DMS 273 (cell line): ENCODE data around the gene CFHR4.
"Not testable (repeated sequence)": the region's sequence is repeated elsewhere in the genome, so short reads cannot be mapped to it uniquely, and the experiment has no call there.

Experiments used
- DNase-seq: peaks from one replicate; lab custom pipeline; 2025; ENCODE audit not compliant: unreplicated experiment; lab: John Stamatoyannopoulos, UW

CFHR4 gene

GRCh38 chr1:196887515-196888239 lies at the start of gene CFHR4:
Gene CFHR4 (plus strand): TSS chr1:196888052. CDS start chr1:196888151, 99 bp downstream.
- no peak for DNase-seq

GRCh38 chr1:196849613-196850492 lies 38.0 kb upstream of the CFHR4 start:
- not testable (repeated sequence) for DNase-seq

GRCh38 chr1:196856053-196856452 lies 31.8 kb upstream of the CFHR4 start:
- no peak for DNase-seq

GRCh38 chr1:196857188-196857587 lies 30.7 kb upstream of the CFHR4 start:
- DNase-seq: no peak

- DNase-seq: no peak
Measured at GRCh38 chr1:196858811-196859210, 29.0 kb upstream of the CFHR4 start.

- no peak for DNase-seq
Measured at GRCh38 chr1:196860323-196860884, 27.4 kb upstream of the CFHR4 start.

GRCh38 chr1:196861429-196861828 lies 26.4 kb upstream of the CFHR4 start:
- DNase-seq: no peak

- DNase-seq: no peak
Measured at GRCh38 chr1:196866974-196867373, 20.9 kb upstream of the CFHR4 start.

- no peak for DNase-seq
Measured at GRCh38 chr1:196873385-196873784, 14.5 kb upstream of the CFHR4 start.

- DNase-seq: no peak
Measured at GRCh38 chr1:196875935-196876334, 11.9 kb upstream of the CFHR4 start.

GRCh38 chr1:196877964-196878363 lies 9.9 kb upstream of the CFHR4 start:
- DNase-seq: no peak

GRCh38 chr1:196886560-196886959 lies 1.3 kb upstream of the CFHR4 start:
- DNase-seq: not testable (repeated sequence)

GRCh38 chr1:196890668-196891067 lies 2.8 kb downstream of the CFHR4 start:
- DNase-seq: no peak

GRCh38 chr1:196891251-196891650 lies 3.4 kb downstream of the CFHR4 start:
- no peak for DNase-seq

- no peak for DNase-seq
Measured at GRCh38 chr1:196896355-196896754, 8.5 kb downstream of the CFHR4 start.

GRCh38 chr1:196897158-196897828 lies 9.4 kb downstream of the CFHR4 start:
- DNase-seq: no peak

- peak; percentile 22 for DNase-seq
Measured at GRCh38 chr1:196902344-196902743, 14.5 kb downstream of the CFHR4 start.

GRCh38 chr1:196910215-196910614 lies 22.4 kb downstream of the CFHR4 start:
- peak; percentile 27 for DNase-seq

GRCh38 chr1:196912283-196912682 lies 24.4 kb downstream of the CFHR4 start:
- DNase-seq: not testable (repeated sequence)

GRCh38 chr1:196926839-196927238 lies 39.0 kb downstream of the CFHR4 start:
- DNase-seq: not testable (repeated sequence)

GRCh38 chr1:196932853-196933252 lies 45.0 kb downstream of the CFHR4 start:
- not testable (repeated sequence) for DNase-seq
